D721Med (cell line): ENCODE measurements around the gene PXDN.

Experiments used
- DNase-seq: peaks from one replicate; pipeline ENCODE4 v3.0.0; 2011; ENCODE audit warnings: low spot score; ENCODE audit not compliant: insufficient read length
- FAIRE-seq: peaks from 2 replicates; lab custom pipeline; 2011; peaks lifted over from hg19 to GRCh38; lab: Jason Lieb, UNC
- TF ChIP-seq, protein P1 (sequence below): IDR thresholded peaks from 2 replicates; pipeline ENCODE4 v1.5.1; 2012; ENCODE audit warnings: mild to moderate bottlenecking, control low read depth; ENCODE audit not compliant: insufficient read depth; ENCODE audit errors: missing control alignments

PXDN gene

DNA sequence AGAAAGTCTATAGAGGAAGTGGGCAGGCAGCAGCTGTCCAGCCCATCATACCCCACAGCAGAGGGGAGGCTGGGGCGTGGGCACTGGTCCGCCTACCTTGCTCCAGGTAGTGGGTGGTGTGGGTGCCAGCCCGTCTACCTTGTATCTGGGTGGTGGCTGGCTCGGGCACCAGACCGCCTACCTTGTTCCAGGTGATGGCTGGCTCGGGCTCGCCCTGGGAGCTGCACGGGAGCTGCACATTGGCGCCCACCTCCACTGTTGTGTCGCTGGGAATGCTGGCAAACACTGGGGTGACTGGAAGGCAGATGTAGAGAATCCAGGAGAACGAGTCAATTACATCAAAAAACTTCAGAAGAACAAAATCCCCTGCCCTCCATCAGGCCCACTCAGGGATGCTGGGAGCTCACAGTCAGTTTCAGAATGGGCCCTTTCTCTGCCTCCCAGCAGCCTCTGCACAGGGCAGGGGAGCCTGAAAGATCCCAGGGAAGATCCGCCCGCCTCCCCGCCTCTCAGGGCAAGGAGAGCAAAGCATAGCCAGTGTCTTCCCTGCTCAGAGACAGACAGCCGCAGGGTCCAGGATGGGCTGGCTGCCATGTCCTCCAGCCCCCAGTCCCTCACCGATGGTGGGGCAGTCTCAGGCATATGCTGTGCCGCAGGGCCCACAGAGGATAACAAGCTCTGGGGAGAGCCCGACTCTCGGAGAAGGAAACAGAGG lies 82.3 kb downstream of the PXDN start:
- DNase-seq (no peak), FAIRE-seq (no peak)

DNA sequence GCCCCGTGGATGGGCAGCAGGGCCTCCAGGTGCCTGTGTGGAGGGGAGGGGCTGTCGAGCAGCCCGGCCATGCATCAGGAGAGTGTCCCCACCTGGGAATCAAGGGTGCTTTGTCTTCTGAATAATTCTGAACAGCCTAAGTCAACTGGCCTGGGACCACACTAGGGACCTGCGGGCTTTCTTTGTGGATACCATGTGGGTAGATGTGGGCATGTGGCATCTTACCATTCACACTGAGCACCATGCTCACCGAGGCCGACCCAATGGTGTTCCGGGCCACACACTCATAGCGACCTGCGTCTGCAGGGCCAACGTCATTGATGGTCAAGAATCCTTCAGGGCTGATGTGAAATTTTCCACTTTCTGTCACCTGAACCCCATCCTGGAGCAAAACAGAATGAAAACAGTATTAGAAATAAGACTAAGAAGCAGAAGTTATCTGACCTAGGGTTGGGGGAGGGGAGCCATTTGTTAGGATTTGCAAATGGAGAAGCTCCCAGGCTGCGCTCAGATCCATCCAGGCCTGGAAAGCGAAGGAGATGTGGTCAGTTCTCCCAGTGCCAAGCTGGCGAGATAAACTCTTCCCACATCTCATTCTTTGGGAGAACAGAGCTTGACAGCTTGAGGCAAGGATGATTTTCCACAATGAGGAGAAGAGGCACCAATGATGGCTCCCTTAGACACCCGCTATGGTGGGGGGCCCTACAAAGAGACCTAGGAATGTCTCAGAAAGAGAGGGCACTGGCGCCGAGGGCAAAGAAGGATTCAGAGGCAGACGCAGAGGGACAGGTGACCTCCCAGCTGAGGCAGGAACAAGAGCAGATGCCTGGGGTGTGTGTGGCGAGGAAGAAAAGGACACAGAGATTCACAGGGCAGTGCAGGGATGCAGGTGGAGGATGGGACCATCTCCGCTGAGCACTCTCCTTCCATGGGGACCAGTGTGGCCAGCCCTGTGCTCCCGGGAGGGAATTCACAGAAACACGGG lies 83.4 kb downstream of the PXDN start:
- TF ChIP-seq, protein P1, sequence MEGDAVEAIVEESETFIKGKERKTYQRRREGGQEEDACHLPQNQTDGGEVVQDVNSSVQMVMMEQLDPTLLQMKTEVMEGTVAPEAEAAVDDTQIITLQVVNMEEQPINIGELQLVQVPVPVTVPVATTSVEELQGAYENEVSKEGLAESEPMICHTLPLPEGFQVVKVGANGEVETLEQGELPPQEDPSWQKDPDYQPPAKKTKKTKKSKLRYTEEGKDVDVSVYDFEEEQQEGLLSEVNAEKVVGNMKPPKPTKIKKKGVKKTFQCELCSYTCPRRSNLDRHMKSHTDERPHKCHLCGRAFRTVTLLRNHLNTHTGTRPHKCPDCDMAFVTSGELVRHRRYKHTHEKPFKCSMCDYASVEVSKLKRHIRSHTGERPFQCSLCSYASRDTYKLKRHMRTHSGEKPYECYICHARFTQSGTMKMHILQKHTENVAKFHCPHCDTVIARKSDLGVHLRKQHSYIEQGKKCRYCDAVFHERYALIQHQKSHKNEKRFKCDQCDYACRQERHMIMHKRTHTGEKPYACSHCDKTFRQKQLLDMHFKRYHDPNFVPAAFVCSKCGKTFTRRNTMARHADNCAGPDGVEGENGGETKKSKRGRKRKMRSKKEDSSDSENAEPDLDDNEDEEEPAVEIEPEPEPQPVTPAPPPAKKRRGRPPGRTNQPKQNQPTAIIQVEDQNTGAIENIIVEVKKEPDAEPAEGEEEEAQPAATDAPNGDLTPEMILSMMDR: no peak
- FAIRE-seq: no peak
- DNase-seq: no peak

More for the DNA sequence above, 82.3 kb downstream of the PXDN start:
- TF ChIP-seq, protein P1: no peak

DNA sequence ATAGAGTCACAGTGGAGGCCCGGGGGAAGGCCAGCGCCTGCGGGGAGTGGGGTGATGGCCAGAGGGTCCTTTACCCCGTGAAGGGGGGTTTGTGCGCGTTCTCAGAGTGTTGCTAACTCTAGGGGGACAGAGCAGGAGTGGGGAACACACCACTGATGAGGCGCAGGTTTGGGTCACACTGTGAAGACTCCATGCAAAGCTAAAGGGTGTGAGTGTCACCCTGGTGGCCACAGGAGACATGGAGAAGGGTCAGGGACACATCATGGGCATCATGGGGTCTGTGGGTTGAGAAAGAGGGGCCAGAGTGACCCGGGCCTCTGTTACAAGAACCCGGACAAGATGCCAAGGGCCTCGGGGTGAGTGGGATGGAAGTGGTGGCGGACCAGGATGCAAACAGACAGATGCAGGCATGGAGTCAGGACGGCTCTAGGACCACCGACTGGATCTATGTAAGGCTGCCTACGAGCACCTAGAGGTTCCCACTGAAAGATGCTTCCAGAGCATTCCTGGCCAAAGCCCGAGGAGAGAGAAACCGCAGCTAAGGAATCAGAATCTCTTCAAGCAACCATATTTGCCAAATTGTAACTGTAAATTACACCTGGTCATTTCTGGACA lies 84.3 kb downstream of the PXDN start:
- FAIRE-seq (no peak), DNase-seq (no peak)

DNA sequence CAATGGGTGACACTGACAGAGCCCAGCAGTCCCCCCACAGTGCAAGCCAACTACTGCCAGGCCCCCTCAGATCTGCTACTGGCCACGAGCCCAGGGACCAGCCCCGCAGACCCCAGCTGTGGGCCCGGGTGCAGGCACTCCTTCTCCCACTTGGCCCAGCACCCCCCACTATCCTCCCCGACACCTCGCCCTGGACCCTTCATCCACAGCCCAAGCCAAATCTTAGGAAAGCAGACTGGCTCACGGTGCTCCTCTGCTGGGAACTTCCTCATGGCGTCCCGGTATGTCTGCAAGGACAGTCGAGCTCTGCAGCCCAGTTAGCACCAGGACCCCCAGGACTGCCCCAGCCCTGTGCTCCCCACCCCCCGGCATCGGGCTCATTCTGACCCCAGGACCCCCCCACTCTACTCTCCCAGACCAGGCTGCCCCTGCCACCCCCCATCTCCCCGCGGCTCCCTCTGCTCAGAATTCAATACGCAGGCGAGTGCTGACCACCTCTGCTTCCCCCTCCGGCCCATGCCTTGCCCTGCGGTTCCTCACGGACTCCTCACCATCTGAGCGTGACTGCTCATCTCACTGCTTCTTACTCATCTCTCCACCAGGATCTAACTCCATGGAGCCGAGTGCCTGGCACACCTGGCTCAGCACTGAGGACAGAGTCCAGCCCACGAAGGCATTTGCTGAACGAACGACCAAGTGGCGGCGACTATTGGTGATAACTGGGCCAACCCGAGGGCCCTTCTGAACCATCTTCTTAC lies 85.7 kb downstream of the PXDN start:
- no peak for DNase-seq
- TF ChIP-seq, protein P1: no peak
- no peak for FAIRE-seq

More for the DNA sequence above, 84.3 kb downstream of the PXDN start:
- TF ChIP-seq, protein P1: no peak

DNA sequence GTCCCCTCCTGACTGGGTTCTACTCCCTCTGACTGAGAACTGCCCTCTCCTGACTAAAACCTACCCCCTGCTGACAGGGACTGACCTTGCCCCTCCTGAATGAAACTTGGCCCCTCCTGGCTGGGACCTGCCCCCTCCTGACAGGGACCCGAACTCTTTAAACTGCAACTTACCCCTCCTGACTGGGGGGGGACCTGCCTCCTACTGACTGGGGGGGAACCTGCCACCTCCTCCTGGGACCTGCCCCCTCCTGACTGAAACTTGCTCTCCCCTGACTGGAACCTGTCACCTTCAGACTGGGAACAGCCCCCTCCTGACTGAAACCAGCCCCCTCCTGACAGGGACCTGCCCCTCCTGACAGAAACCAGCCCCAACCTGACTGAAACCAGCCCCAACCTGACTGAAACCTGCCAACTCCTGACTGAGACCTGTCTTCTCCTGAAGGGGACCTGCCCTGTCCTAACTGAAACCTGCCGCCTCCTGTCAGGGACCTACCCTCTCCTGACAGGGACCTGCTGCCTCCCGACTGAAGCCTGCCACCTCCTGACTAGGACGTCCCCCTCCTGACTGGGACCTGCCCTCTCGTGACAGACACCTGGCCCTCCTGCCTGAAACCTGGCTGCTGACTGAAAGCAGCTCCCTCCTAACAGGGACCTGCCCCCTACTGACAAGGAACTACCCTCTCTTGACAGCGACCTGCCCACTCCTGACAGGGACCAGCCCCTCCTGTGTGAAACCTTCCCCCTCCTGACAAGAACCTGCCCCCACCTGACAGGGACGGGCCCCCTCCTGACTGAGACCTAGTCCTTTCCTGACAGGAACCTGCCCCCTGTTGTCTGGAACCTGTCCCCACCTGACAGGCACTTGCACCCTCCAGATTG lies 87.1 kb downstream of the PXDN start:
- no peak for FAIRE-seq
- no peak for DNase-seq
- TF ChIP-seq, protein P1: no peak
